ENCODE results near the gene ROCK2.
A peak's percentile ranks its signal among the peaks of the same experiment; 100 is the strongest.

The ROCK2 gene

DNA sequence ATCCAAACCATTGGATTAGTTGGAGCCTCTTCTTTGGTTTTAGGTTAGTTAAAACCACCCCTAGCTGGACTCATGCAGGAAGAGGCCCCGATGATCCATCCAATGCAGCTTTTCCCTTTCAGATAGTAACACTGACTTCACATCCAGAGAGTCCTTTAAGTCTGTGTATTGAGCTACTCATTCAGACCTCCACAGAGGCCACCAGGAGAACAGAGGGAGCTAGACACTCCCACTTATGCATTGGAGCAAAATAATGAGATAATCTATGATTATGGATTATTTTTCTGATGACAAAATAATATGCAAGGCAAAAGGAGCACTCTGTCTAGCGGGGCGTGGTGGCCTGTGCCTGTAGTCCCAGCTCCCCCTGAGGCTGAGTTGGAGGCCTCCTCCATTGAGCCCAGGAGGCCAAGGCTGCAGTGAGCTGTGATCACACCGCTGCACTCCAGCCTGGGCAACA is 1.6 kb upstream of the ROCK2 start:
- TF ChIP-seq ZFX (IDR thresholded peaks at IDR 0.05) = no peak
- TF ChIP-seq, protein P1, sequence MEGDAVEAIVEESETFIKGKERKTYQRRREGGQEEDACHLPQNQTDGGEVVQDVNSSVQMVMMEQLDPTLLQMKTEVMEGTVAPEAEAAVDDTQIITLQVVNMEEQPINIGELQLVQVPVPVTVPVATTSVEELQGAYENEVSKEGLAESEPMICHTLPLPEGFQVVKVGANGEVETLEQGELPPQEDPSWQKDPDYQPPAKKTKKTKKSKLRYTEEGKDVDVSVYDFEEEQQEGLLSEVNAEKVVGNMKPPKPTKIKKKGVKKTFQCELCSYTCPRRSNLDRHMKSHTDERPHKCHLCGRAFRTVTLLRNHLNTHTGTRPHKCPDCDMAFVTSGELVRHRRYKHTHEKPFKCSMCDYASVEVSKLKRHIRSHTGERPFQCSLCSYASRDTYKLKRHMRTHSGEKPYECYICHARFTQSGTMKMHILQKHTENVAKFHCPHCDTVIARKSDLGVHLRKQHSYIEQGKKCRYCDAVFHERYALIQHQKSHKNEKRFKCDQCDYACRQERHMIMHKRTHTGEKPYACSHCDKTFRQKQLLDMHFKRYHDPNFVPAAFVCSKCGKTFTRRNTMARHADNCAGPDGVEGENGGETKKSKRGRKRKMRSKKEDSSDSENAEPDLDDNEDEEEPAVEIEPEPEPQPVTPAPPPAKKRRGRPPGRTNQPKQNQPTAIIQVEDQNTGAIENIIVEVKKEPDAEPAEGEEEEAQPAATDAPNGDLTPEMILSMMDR (conservative IDR thresholded peaks at IDR 0.05) = no peak
- H3K27ac ChIP-seq = peak overlapping the region; percentile 96; the same call in 1 of the 2 replicates

DNA sequence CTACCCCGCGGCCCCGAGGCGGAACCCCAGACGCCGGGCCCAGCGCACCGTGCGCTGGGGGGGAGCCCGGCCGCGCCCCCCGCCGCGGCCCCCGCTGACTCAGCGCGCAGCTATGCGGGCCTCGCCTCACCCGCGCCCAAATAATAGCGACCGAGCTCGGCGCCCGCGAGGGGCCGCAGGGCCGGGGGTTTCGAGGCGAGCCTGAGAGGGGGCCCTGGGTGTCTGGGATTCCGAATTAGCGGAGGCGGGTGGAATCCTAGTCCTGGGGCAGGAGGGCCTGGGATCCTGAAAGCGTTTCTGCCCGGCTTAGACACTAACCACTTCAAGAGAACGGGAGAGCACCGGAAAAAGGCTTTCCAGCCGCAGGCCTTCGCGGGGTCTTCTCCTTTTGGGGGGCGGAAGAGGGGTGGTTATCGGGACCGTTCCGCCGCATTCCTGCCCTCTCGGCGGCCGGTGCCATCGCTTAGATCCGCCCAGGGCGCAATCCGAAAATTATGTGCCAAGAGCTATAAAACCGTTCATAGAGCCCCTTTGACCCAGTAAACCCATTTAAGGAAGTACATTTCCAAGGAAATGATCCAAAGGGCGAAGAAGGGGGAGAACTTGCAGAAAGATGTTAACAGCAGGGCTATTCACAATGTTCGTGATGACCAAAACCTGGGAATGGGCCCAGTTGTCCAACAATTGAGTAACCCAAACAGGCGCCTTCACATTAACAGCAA is 681 bp upstream of the ROCK2 start:
- peak overlapping the region; percentile 96 for H3K27ac ChIP-seq
- TF ChIP-seq ZFX (IDR thresholded peaks at IDR 0.05) = peak; percentile 42
- TF ChIP-seq, protein P1 (conservative IDR thresholded peaks at IDR 0.05) = no peak

DNA sequence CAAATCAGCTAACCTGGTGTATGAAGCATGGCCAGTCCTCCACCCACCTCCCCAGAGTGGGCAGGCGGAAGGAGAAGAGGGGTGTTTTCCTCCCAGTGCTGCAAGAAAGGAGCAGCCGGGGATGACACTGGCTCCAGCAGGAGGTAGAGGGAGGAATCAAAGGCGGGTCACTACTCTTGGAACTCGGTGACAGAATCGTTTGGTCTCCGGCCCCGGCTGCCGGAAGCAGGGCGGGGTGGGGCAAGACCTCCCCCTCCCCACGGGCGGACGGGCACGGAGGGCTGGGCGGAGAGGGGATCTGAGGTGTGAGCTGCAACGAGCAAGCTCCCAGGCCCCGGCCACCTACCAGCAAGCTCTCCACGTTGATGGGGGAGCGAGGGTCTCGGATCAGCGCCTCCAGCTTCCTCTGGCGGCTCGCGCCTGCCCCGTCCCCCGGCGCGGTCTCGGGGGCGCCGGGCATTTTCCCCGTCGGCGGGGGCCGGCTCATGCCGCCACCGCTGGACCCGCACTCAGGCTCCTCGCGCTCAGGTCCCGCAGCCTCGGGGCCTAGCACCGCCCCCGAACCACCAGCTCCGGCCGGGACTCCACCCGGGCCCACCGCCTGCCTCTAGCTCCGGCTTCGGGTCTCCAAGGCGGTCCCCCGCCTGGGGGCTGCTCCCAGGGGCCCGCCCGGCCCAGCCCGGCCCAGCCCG is 640 bp downstream of the ROCK2 start:
- peak overlapping the region; percentile 96 for H3K27ac ChIP-seq
- TF ChIP-seq, protein P1 (conservative IDR thresholded peaks at IDR 0.05) = no peak
- peak; percentile 78 for TF ChIP-seq ZFX (IDR thresholded peaks at IDR 0.05)

DNA sequence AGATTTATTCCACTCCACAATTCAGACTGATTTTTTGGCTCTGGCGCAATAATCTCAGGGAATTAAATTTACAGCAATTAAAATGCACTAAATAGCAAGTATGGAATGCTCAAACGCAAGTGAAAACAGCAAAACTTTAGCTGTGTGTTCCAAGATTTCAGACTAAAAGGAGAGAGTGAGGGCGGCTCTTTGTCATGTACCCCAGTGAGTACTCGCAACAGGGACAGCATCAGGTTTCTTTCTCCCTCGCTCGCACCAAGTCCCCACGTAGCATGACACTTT is 1.1 kb downstream of the ROCK2 start:
- H3K27ac ChIP-seq = peak overlapping the region; percentile 96
- no peak for TF ChIP-seq ZFX (IDR thresholded peaks at IDR 0.05)
- TF ChIP-seq, protein P1 (conservative IDR thresholded peaks at IDR 0.05) = no peak

DNA sequence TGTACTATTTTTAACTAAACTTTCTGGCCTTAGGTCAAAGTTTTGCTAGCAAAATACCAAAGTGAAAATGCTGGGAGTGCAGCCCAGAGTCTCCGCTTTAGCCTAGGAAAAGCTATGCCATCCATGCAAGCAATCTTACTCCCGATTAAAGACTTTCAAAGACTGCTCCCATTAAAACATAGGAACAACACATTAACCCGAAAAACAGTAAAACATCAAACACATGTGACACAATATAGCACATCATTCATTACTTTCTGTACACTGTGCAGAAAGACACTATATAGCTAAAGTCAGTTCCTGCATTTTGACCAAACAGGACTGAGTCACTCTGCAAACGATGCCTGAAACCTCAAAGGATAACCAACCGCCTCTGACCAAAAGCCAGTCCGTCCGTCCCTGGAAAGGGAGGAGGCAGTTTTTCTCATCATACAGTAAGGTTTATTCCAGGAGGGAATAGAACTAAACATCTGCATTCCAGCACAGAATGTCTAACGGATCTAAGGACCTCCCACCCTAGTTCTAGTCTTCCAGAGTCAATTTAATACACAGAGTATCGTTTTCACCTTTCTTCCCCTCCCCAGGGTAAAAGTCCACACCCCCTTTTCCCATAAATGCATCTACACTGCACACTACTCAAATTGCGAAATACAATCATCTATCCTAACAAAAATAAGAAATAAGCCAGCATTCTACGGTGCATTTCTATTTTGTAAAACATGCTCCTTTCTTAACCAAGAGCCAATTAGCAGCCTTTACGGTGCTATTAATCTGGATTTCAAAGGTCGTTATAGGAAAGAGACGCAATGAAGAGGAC is 1.7 kb downstream of the ROCK2 start:
- TF ChIP-seq, protein P1 (conservative IDR thresholded peaks at IDR 0.05) = no peak
- no peak for TF ChIP-seq ZFX (IDR thresholded peaks at IDR 0.05)
- no peak overlapping the region for H3K27ac ChIP-seq

DNA sequence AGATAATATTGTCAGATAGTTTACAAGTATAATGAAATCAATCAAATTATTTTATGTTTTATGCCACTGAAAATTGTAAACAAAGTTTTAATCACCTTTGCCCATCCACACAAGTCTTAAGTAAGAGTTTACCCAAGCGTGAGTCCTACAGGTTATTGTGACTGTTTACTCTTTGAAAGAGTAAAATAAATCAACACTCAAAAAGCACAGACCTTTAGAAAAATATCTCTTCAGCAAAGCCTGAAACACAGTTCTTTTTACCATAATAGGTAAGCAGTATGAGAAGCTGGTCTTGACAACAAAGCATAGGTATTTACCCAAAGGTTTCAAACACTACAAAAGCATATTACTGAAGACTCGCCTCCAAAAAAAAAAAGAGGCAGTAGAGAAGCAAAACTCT is 3.7 kb downstream of the ROCK2 start:
- no peak overlapping the region for H3K27ac ChIP-seq

More for the DNA sequence above, 3.7 kb downstream of the ROCK2 start:
- TF ChIP-seq, protein P1 (conservative IDR thresholded peaks at IDR 0.05) = no peak
- TF ChIP-seq ZFX (IDR thresholded peaks at IDR 0.05) = no peak

All from C4-2B (cell line).